Common myeloid progenitor, CD34-positive (primary cell): Measurements from ENCODE around the gene KRT23.

Experiments used
- CTCF ChIA-PET: fragments of 350-600 bp; sonication (Branson Sonifier 250); formaldehyde crosslinking; loops from one replicate; lab custom pipeline; 2021; ENCODE audit warnings: antibody characterized with exemption; lab: Charles Lee
- POLR2A ChIA-PET: fragments of 350-600 bp; sonication (Branson Sonifier 250); formaldehyde crosslinking; loops from one replicate; lab custom pipeline; 2021; ENCODE audit warnings: antibody characterized with exemption; lab: Charles Lee
- DNase-seq, 3 donors: peaks; one replicate each; pipeline versions ENCODE4 v3.0.0 to v3.0.0-alpha.2; 2013
- H3K27ac ChIP-seq, 2 experiments: 1 replicate in 1 of 2; 2 replicates in 1 of 2; pipeline ENCODE4 v1.7.0; 2013; ENCODE audit warnings: inconsistent platforms in 2 of 2, low read length in 2 of 2, mild to moderate bottlenecking in 2 of 2, low read depth in 1 of 2, moderate library complexity in 1 of 2; ENCODE audit not compliant: severe bottlenecking in 2 of 2, insufficient read depth in 1 of 2, poor library complexity in 1 of 2
- H3K27me3 ChIP-seq, 5 experiments: replicated peaks in 2 of 5; 1 replicate in 3 of 5; 2 replicates in 2 of 5; pipeline versions ENCODE4 v1.6.1 to v1.7.0; 2013; ENCODE audit warnings: low read length in 4 of 5, mild to moderate bottlenecking in 2 of 5, moderate library complexity in 2 of 5, inconsistent platforms in 1 of 5; ENCODE audit not compliant: insufficient read depth in 5 of 5, control insufficient read depth in 4 of 5
- H3K36me3 ChIP-seq, 4 experiments: 1 replicate in 2 of 4; 2 replicates in 2 of 4; pipeline versions ENCODE4 v1.6.1 to v1.7.0; 2013; ENCODE audit warnings: low read length in 3 of 4, control low read depth in 1 of 4, mild to moderate bottlenecking in 1 of 4; ENCODE audit not compliant: control insufficient read depth in 4 of 4, insufficient read depth in 4 of 4
- H3K4me1 ChIP-seq, 4 experiments: 1 replicate in 3 of 4; 2 replicates in 1 of 4; pipeline versions ENCODE4 v1.6.1 to v1.7.1; 2013; ENCODE audit warnings: low read length in 3 of 4, mild to moderate bottlenecking in 3 of 4, control low read depth in 1 of 4, inconsistent platforms in 1 of 4, moderate library complexity in 1 of 4; ENCODE audit not compliant: control insufficient read depth in 4 of 4, insufficient read depth in 4 of 4; ENCODE audit errors: control extremely low read depth in 1 of 4
- H3K4me3 ChIP-seq, 7 experiments: 1 replicate in 4 of 7; 2 replicates in 3 of 7; pipeline versions ENCODE4 v1.5.1 to v1.7.0; 2013; ENCODE audit warnings: mild to moderate bottlenecking in 7 of 7, low read length in 6 of 7, moderate library complexity in 6 of 7, inconsistent platforms in 2 of 7, low read depth in 2 of 7, control low read depth in 1 of 7; ENCODE audit not compliant: insufficient read depth in 4 of 7, control insufficient read depth in 1 of 7; ENCODE audit errors: extremely low read depth in 1 of 7
- H3K9me3 ChIP-seq, 5 experiments: 1 replicate in 4 of 5; 2 replicates in 1 of 5; pipeline versions ENCODE4 v1.6.1 to v1.7.1; 2013; ENCODE audit warnings: low read length in 4 of 5, mild to moderate bottlenecking in 2 of 5, inconsistent platforms in 1 of 5, low read depth in 1 of 5, moderate library complexity in 1 of 5; ENCODE audit not compliant: control insufficient read depth in 4 of 5, insufficient read depth in 2 of 5; ENCODE audit errors: control extremely low read depth in 1 of 5
- WGBS: methylation state at CpG from one replicate; pipeline ENCODE4 v1.1.5; 2013; ENCODE audit not compliant: insufficient coverage; 5-methylcytosine and 5-hydroxymethylcytosine counted together

The KRT23 gene

GRCh38 chr17:40896916-40897455 is 40.5 kb downstream of the KRT23 start:
- H3K27me3 ChIP-seq: peaks cover 0 to 2% (median 0%) of the 10 kb centered on the region in 5 experiments
- POLR2A ChIA-PET: interaction anchor here (0.6 kb wide), 1 partner anchor 230 kb away, joined by 3 read pairs; no protein-coding TSS in a partner anchor

DNA sequence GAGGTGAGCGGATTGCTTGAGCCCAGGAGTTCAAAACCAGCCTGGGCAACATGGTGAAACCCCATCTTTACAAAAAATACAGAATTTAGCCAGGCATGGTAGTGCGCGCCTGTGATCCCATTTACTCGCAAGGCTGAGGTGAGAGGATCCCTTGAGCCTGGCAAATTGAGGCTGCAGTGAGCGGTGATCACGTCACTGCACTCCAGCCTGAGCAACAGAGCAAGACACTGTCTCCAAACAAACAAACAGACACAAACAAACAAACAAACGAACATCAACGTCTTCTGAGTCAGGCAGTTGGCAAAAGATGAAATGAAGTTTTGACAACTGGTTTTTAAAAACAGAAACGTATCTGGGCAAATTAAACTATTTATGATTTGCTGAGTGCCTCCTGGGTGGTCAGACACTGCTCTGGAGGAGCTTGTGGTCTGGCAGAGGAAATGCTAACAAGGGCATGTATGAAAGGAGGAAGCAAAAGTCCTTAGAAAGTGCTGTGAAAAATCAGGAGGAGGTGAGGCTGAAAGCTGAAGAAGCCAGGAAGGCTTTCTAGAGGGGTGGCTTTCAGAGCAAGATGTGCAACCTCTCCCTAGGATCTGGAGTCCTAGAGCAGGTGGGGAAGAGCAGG is 42.2 kb downstream of the KRT23 start:
- Histone ChIP-seq H3K4me3 (peak overlapping the region in 1 of 7 experiments; percentile 7), H3K9me3 (no peaks in the 10 kb centered on the region), H3K4me1 (peaks cover 0 to 17% (median 9%) of the 10 kb centered on the region in 4 experiments), H3K27me3 (peaks cover 0 to 4% (median 2%) of the 10 kb centered on the region in 5 experiments), H3K27ac (no peak overlapping the region), H3K36me3 (no peaks in the 10 kb centered on the region)
- peak; percentile 2 to 40 (median 32) for DNase-seq
- CTCF ChIA-PET: no interaction called here
- 83% methylated on average over 7 of the region's 9 CpGs for WGBS
- POLR2A ChIA-PET: no interaction called here

More at GRCh38 chr17:40896916-40897455, 40.5 kb downstream of the KRT23 start:
- no peaks in the 10 kb centered on the region for H3K36me3 ChIP-seq
- H3K9me3 ChIP-seq: no peaks in the 10 kb centered on the region
- peaks cover 0 to 17% (median 9%) of the 10 kb centered on the region in 4 experiments for H3K4me1 ChIP-seq
- H3K4me3 ChIP-seq: no peak overlapping the region
- CTCF ChIA-PET: no interaction called here
- no peak for DNase-seq
- H3K27ac ChIP-seq: no peak overlapping the region
- WGBS: 100% methylated on average over 1 of the region's 4 CpGs

- Histone ChIP-seq H3K27ac (no peak overlapping the region), H3K36me3 (no peaks in the 10 kb centered on the region), H3K4me1 (no peaks in the 10 kb centered on the region), H3K9me3 (no peaks in the 10 kb centered on the region), H3K27me3 (peaks cover 3 to 34% (median 7%) of the 10 kb centered on the region in 5 experiments), H3K4me3 (no peak overlapping the region)
- CTCF ChIA-PET: no interaction called here
- no peak for DNase-seq
- POLR2A ChIA-PET: no interaction called here
- 100% methylated on average over 1 of the region's 2 CpGs for WGBS
These were observed 49.2 kb downstream of the KRT23 start for GRCh38 chr17:40888196-40888720.

DNA sequence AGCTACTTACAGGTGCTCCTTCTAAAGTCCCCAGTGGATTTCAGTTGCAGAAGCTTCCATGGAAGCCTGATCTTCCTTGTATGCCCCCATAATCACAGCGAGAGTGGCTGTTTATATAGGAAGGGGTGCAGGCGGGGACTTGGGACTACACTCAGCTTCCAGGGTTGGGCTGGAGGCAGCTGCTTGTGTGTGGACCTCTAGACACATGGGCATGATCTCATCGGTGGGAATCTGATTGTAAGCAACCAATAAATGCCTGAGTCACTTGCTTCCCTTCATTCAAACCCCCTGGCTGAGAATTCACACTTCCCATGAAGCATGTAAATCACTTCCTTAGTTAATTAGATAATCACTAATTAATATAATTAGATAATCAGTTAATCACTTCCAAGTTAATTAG is 51.4 kb downstream of the KRT23 start:
- ChIA-PET POLR2A (no interaction called here), CTCF (interaction anchor here (0.7 kb wide), 1 partner anchor 775 kb away, joined by 3 read pairs; no protein-coding TSS in a partner anchor)
- 92% methylated on average over 2 of the region's 3 CpGs for WGBS
- no peak overlapping the region for H3K27ac ChIP-seq
- H3K4me3 ChIP-seq: no peak overlapping the region
- no peaks in the 10 kb centered on the region for H3K4me1 ChIP-seq
- H3K9me3 ChIP-seq: no peaks in the 10 kb centered on the region
- peaks cover 3 to 35% (median 7%) of the 10 kb centered on the region in 5 experiments for H3K27me3 ChIP-seq
- DNase-seq: no peak
- H3K36me3 ChIP-seq: no peaks in the 10 kb centered on the region

GRCh38 chr17:40884708-40885512 is 52.5 kb downstream of the KRT23 start, which contains the start of gene KRT20:
KRT20 (minus strand) TSS chr17:40885242; CDS start chr17:40885185, 57 bp downstream.
- peak in 2 of 3 donors; percentile 5 to 10 for DNase-seq
- Histone ChIP-seq H3K27me3 (peaks cover 3 to 29% (median 7%) of the 10 kb centered on the region in 5 experiments), H3K4me3 (no peak within 1 kb of the TSS), H3K9me3 (no peaks in the 10 kb centered on the region), H3K27ac (no peak within 1 kb of the TSS), H3K4me1 (no peaks in the 10 kb centered on the region), H3K36me3 (no peaks in the 10 kb centered on the region)
- POLR2A ChIA-PET: no interaction called here
- CTCF ChIA-PET: interaction anchor here (0.6 to 1.3 kb wide), 5 partner anchors 11 to 779 kb away, joined by 3 read pairs; no protein-coding TSS in a partner anchor
- 97% methylated on average over 20 of the region's 23 CpGs for WGBS

DNA sequence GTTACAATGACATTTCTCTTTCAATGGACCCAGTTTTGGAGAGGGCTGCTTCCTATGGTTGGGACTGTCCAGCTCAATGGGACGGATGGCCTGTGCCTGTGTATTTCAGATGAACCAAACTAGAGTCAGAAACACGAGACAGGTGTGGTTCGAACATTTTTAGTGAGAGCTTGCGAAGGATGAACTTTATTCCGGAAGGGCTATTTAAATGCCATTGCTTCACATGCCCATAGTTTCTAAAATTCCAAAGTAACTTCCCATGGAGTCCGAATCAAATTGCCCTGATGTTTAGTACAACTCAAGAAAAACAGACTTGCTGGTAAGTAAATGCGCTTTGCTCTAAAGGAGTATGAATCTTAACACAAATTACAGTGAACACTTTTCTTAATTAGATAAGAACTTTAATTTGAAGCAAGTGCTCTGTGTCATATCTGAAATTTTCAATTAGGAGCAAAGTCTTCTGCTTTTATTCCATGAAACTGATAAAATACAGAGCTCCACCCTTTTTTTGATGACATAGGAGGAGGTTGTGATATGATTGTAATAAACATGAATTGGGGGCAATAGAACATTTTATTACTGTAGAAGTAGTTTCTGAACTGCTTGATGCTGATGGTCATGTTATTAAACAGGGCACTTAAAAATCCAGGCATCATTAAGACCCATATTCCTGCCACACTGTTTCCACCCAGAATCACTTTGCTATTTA is 53.7 kb downstream of the KRT23 start:
- WGBS: 98% methylated on average over 5 of the region's 7 CpGs
- no peaks in the 10 kb centered on the region for H3K9me3 ChIP-seq
- H3K4me1 ChIP-seq: no peaks in the 10 kb centered on the region
- H3K36me3 ChIP-seq: no peaks in the 10 kb centered on the region
- no peak overlapping the region for H3K4me3 ChIP-seq
- POLR2A ChIA-PET: no interaction called here
- H3K27me3 ChIP-seq: peaks cover 3 to 23% (median 7%) of the 10 kb centered on the region in 5 experiments
- CTCF ChIA-PET: interaction anchor here (0.7 to 1.3 kb wide), 4 partner anchors 10 to 666 kb away, joined by 3 read pairs; no protein-coding TSS in a partner anchor
- no peak overlapping the region for H3K27ac ChIP-seq
- no peak for DNase-seq
